DOHH2 (cell line): ENCODE results near the gene FKBP8.
A peak's percentile ranks its signal among the peaks of the same experiment; 100 is the strongest.

Experiments
- H3F3A ChIP-seq: fragments of 200-600 bp; sonication (generic), shearing (Covaris generic); 2 replicates; pipeline ENCODE4 v1.6.0; 2016; ENCODE audit warnings: antibody characterized with exemption, mild to moderate bottlenecking; ENCODE audit not compliant: control insufficient read depth, insufficient read depth
- H3K27ac ChIP-seq: fragments of 200-600 bp; sonication (generic); 2 replicates; pipeline ENCODE4 v1.5.1; 2014; ENCODE audit warnings: low read depth, mild to moderate bottlenecking, low read length, moderate library complexity
- H3K27me3 ChIP-seq: fragments of 200-600 bp; sonication (generic); 2 replicates; pipeline ENCODE4 v1.6.1; 2014; ENCODE audit warnings: mild to moderate bottlenecking, low read length, mixed read lengths; ENCODE audit not compliant: control insufficient read depth
- H3K36me3 ChIP-seq: fragments of 200-600 bp; sonication (generic); 2 replicates; pipeline ENCODE4 v1.6.1; 2014; ENCODE audit warnings: mild to moderate bottlenecking, low read length, moderate library complexity, mixed read lengths; ENCODE audit not compliant: control insufficient read depth
- H3K4me1 ChIP-seq: fragments of 200-600 bp; sonication (generic); 2 replicates; pipeline ENCODE4 v1.6.1; 2014; ENCODE audit warnings: mild to moderate bottlenecking, low read length, mixed read lengths; ENCODE audit not compliant: control insufficient read depth
- H3K4me2 ChIP-seq: fragments of 200-600 bp; sonication (generic); 2 replicates; pipeline ENCODE4 v1.6.0; 2014; ENCODE audit warnings: mild to moderate bottlenecking, low read length, moderate library complexity
- H3K4me3 ChIP-seq: fragments of 200-600 bp; sonication (generic); 2 replicates; pipeline ENCODE4 v1.5.1; 2014; ENCODE audit warnings: mild to moderate bottlenecking, low read length, mixed read lengths
- H3K79me2 ChIP-seq: fragments of 200-600 bp; sonication (generic); 2 replicates; pipeline ENCODE4 v1.6.1; 2014; ENCODE audit warnings: mild to moderate bottlenecking, low read length, mixed read lengths; ENCODE audit not compliant: control insufficient read depth
- H3K9me2 ChIP-seq: fragments of 200-600 bp; sonication (generic); replicated peaks from 2 replicates; pipeline ENCODE4 v1.6.1; 2014; ENCODE audit warnings: mild to moderate bottlenecking, low read length, mixed read lengths; ENCODE audit not compliant: control insufficient read depth
- H3K9me3 ChIP-seq: fragments of 200-600 bp; sonication (generic); 2 replicates; pipeline ENCODE4 v1.6.1; 2014; ENCODE audit warnings: antibody characterized with exemption, low read length, mixed read lengths; ENCODE audit not compliant: control insufficient read depth, insufficient read depth
- H4K20me1 ChIP-seq: fragments of 200-600 bp; sonication (generic); 2 replicates; pipeline ENCODE4 v1.6.0; 2014; ENCODE audit warnings: low read depth, mild to moderate bottlenecking, antibody characterized with exemption, low read length, moderate library complexity; ENCODE audit not compliant: control insufficient read depth, insufficient read depth
- CTCF ChIP-seq: fragments of 200-600 bp; sonication (generic); IDR thresholded peaks from one replicate; pipeline ENCODE4 v1.5.1; 2014; ENCODE audit warnings: antibody characterized with exemption, mild to moderate bottlenecking, low read depth, low read length; ENCODE audit not compliant: poor library complexity, severe bottlenecking
- EZH2phosphoT487 ChIP-seq: fragments of 200-600 bp; sonication (generic); IDR thresholded peaks from 2 replicates; pipeline ENCODE4 v1.6.1; 2017; ENCODE audit warnings: borderline replicate concordance, mild to moderate bottlenecking, antibody characterized with exemption, low read length, moderate library complexity, mixed read lengths

The FKBP8 gene

GRCh38 chr19:18489627-18490184 lies 53.7 kb downstream of the FKBP8 start:
- no peak overlapping the region for H3K27ac ChIP-seq
- no peaks in the 10 kb centered on the region for H3K36me3 ChIP-seq
- H3K4me2 ChIP-seq = no peak overlapping the region
- no peaks in the 10 kb centered on the region for H3K9me3 ChIP-seq
- H3K4me1 ChIP-seq = peaks cover 11% of the 10 kb centered on the region
- TF ChIP-seq EZH2phosphoT487 = no peak
- TF ChIP-seq CTCF = no peak
- no peaks in the 10 kb centered on the region for H3F3A ChIP-seq
- peaks cover 14% of the 10 kb centered on the region for H4K20me1 ChIP-seq
- no peaks in the 10 kb centered on the region for H3K9me2 ChIP-seq
- no peak overlapping the region for H3K4me3 ChIP-seq
- H3K79me2 ChIP-seq = peaks cover 90% of the 10 kb centered on the region
- no peaks in the 10 kb centered on the region for H3K27me3 ChIP-seq

GRCh38 chr19:18488838-18489626 lies 54.3 kb downstream of the FKBP8 start:
- peak; percentile 42 for TF ChIP-seq CTCF
- TF ChIP-seq EZH2phosphoT487 = no peak
- H4K20me1 ChIP-seq = peaks cover 12% of the 10 kb centered on the region; the same call in 1 of the 2 replicates
- H3K4me1 ChIP-seq = peaks cover 13% of the 10 kb centered on the region
- no peaks in the 10 kb centered on the region for H3K27me3 ChIP-seq
- no peaks in the 10 kb centered on the region for H3K9me3 ChIP-seq
- H3F3A ChIP-seq = no peaks in the 10 kb centered on the region
- no peak overlapping the region for H3K4me3 ChIP-seq
- no peak overlapping the region for H3K27ac ChIP-seq
- no peaks in the 10 kb centered on the region for H3K9me2 ChIP-seq
- H3K4me2 ChIP-seq = no peak overlapping the region
- H3K79me2 ChIP-seq = peaks cover 90% of the 10 kb centered on the region
- H3K36me3 ChIP-seq = no peaks in the 10 kb centered on the region

- no peak overlapping the region for H3K27ac ChIP-seq
- H3K4me1 ChIP-seq = peaks cover 13% of the 10 kb centered on the region
- H3K79me2 ChIP-seq = peaks cover 90% of the 10 kb centered on the region
- H3K9me2 ChIP-seq = no peaks in the 10 kb centered on the region
- H4K20me1 ChIP-seq = peaks cover 12% of the 10 kb centered on the region; the same call in 1 of the 2 replicates
- H3K4me2 ChIP-seq = no peak overlapping the region
- TF ChIP-seq EZH2phosphoT487 = no peak
- no peak for TF ChIP-seq CTCF
- no peaks in the 10 kb centered on the region for H3K36me3 ChIP-seq
- H3K4me3 ChIP-seq = no peak overlapping the region
- no peaks in the 10 kb centered on the region for H3F3A ChIP-seq
- H3K9me3 ChIP-seq = no peaks in the 10 kb centered on the region
- no peaks in the 10 kb centered on the region for H3K27me3 ChIP-seq
These were observed 55.0 kb downstream of the FKBP8 start for GRCh38 chr19:18488403-18488723.
